Stimulated activated CD8-positive, alpha-beta memory T cell treated with anti-CD3 and anti-CD28 coated beads, Interleukin-12 subunit alpha, Interleukin-12 subunit beta, amount 100 ng/mL, for 4 hours (primary cell): ENCODE measurements around the gene CNTF.

Experiments used
- DNase-seq: peaks from one replicate; pipeline ENCODE4 v3.0.0-alpha.2; 2020; ENCODE audit warnings: low read depth

Gene CNTF

GRCh38 chr11:58606930-58607714 is 15.3 kb upstream of the CNTF start:
- DNase-seq, result no peak

GRCh38 chr11:58608331-58608730 is 14.1 kb upstream of the CNTF start:
- no peak for DNase-seq

GRCh38 chr11:58609723-58610122 is 12.7 kb upstream of the CNTF start:
- no peak for DNase-seq

- DNase-seq, result no peak
Observed at GRCh38 chr11:58613228-58613627, 9.2 kb upstream of the CNTF start.

- no peak for DNase-seq
Observed at GRCh38 chr11:58615559-58615958, 6.9 kb upstream of the CNTF start.

- no peak for DNase-seq
Observed at GRCh38 chr11:58616594-58616993, 5.9 kb upstream of the CNTF start.

GRCh38 chr11:58617976-58618557 is 4.4 kb upstream of the CNTF start:
- DNase-seq, result no peak

GRCh38 chr11:58621586-58622262 is 741 bp upstream of the CNTF start:
- no peak for DNase-seq

GRCh38 chr11:58625086-58625485 is 2.6 kb downstream of the CNTF start:
- DNase-seq, result no peak

- no peak for DNase-seq
Observed at GRCh38 chr11:58625826-58626460, 3.5 kb downstream of the CNTF start.

- DNase-seq, result no peak
Observed at GRCh38 chr11:58626934-58627483, 4.5 kb downstream of the CNTF start.

- DNase-seq, result no peak
Observed at GRCh38 chr11:58628446-58628845, 6.0 kb downstream of the CNTF start.

GRCh38 chr11:58629857-58630256 is 7.4 kb downstream of the CNTF start:
- no peak for DNase-seq

GRCh38 chr11:58631378-58631777 is 8.9 kb downstream of the CNTF start:
- no peak for DNase-seq

- no peak for DNase-seq
Observed at GRCh38 chr11:58632510-58632909, 10.0 kb downstream of the CNTF start.

- DNase-seq, result no peak
Observed at GRCh38 chr11:58636587-58636986, 14.1 kb downstream of the CNTF start.

GRCh38 chr11:58637371-58637770 is 14.9 kb downstream of the CNTF start:
- DNase-seq, result no peak

- no peak for DNase-seq
Observed at GRCh38 chr11:58639103-58639502, 16.6 kb downstream of the CNTF start.

GRCh38 chr11:58639669-58640068 is 17.2 kb downstream of the CNTF start:
- DNase-seq, result no peak

- DNase-seq, result no peak
Observed at GRCh38 chr11:58640386-58641023, 18.0 kb downstream of the CNTF start.

GRCh38 chr11:58641341-58641740 is 18.9 kb downstream of the CNTF start:
- DNase-seq, result no peak
